CD4-positive, alpha-beta T cell (primary cell): ENCODE results near the gene CD96. TPM values are rescaled to one million over a fixed set of nuclear protein-coding genes. Genes with fewer than 3 reads are reported as not detected.

Experiments
- ATAC-seq: fragments of 200-7000 bp; cut with Tn5 transposase; one replicate; pipeline ENCODE4 v1.10.0; 2022; ENCODE audit warnings: mild to moderate bottlenecking; ENCODE audit not compliant: poor library complexity
- CTCF ChIA-PET: fragments of 350-600 bp; sonication (Branson Sonifier 250); formaldehyde crosslinking; loops from one replicate; lab custom pipeline; 2021; ENCODE audit warnings: antibody characterized with exemption, inconsistent platforms; lab: Charles Lee
- POLR2A ChIA-PET: fragments of 350-600 bp; sonication (Branson Sonifier 250); formaldehyde crosslinking; loops from one replicate; lab custom pipeline; 2021; ENCODE audit warnings: antibody characterized with exemption, inconsistent platforms; lab: Charles Lee
- DNase-seq, 14 experiments: peaks; one replicate each; pipeline ENCODE4 v3.0.0-alpha.2; 2013 to 2020; ENCODE audit warnings: mixed read lengths in 2 of 14
- H3K27ac ChIP-seq, 2 donors: one replicate each; pipeline versions ENCODE4 v1.5.1 to v1.7.0; 2013; ENCODE audit warnings: low read length in 2 of 2, low read depth in 1 of 2, mild to moderate bottlenecking in 1 of 2
- H3K27me3 ChIP-seq, 2 experiments: 1 replicate in 1 of 2; 2 replicates in 1 of 2; pipeline versions ENCODE4 v1.6.1 to v1.7.0; 2013; ENCODE audit warnings: low read length in 2 of 2, control low read depth in 1 of 2, mild to moderate bottlenecking in 1 of 2, moderate library complexity in 1 of 2; ENCODE audit not compliant: insufficient read depth in 2 of 2, control insufficient read depth in 1 of 2
- H3K36me3 ChIP-seq: one replicate; pipeline ENCODE4 v1.6.1; 2013; ENCODE audit warnings: low read length, control low read depth; ENCODE audit not compliant: insufficient read depth
- H3K4me1 ChIP-seq: one replicate; pipeline ENCODE4 v1.6.1; 2013; ENCODE audit warnings: low read length, control low read depth; ENCODE audit not compliant: insufficient read depth
- H3K4me3 ChIP-seq: one replicate; pipeline ENCODE4 v1.5.1; 2013; ENCODE audit warnings: mild to moderate bottlenecking, low read length, moderate library complexity
- H3K9me3 ChIP-seq, 2 experiments: 1 replicate in 1 of 2; 2 replicates in 1 of 2; pipeline versions ENCODE4 v1.6.1 to v1.7.0; 2013; ENCODE audit warnings: low read length in 2 of 2, mild to moderate bottlenecking in 2 of 2, control low read depth in 1 of 2, moderate library complexity in 1 of 2; ENCODE audit not compliant: control insufficient read depth in 1 of 2, insufficient read depth in 1 of 2
- H3K27ac Mint-ChIP-seq: one replicate; pipeline ENCODE4 v1.8.0; 2020; ENCODE audit warnings: mixed read lengths
- H3K27me3 Mint-ChIP-seq: one replicate; pipeline ENCODE4 v1.8.0; 2021; ENCODE audit warnings: mixed read lengths
- H3K36me3 Mint-ChIP-seq: one replicate; pipeline ENCODE4 v1.8.0; 2021; ENCODE audit warnings: low read depth, mixed read lengths
- H3K4me1 Mint-ChIP-seq: one replicate; pipeline ENCODE4 v1.8.0; 2021; ENCODE audit warnings: low read depth, mixed read lengths
- H3K4me3 Mint-ChIP-seq: one replicate; pipeline ENCODE4 v1.8.0; 2020; ENCODE audit warnings: mild to moderate bottlenecking, mixed read lengths
- H3K9me3 Mint-ChIP-seq: one replicate; pipeline ENCODE4 v1.8.0; 2020; ENCODE audit warnings: mixed read lengths
- CTCF ChIP-seq: fragments of 200-600 bp; IDR thresholded peaks from one replicate; pipeline ENCODE4 v1.8.0; 2022; ENCODE audit warnings: antibody characterized with exemption, mild to moderate bottlenecking
- intact Hi-C, 2 experiments: fragments of 100-400 bp; cut with DNase I in 1 of 2; cut with micrococcal nuclease in 1 of 2; formaldehyde crosslinking; loops; one replicate each; pipeline versions ENCODE4 v1.15.1 to v1.9.0; 2023 to 2025; cut with DNase I, micrococcal nuclease
- total RNA-seq, 174 experiments: library from RNA in 2 of 174; stranded (reverse) in 2 of 174; gene quantifications; one replicate each; pipeline ENCODE4 v1.2.3 and lab custom pipeline; 2021 to 2026

CD96 gene
- total RNA-seq, 2 experiments from 2014 or later, result 194 to 205 TPM

DNA sequence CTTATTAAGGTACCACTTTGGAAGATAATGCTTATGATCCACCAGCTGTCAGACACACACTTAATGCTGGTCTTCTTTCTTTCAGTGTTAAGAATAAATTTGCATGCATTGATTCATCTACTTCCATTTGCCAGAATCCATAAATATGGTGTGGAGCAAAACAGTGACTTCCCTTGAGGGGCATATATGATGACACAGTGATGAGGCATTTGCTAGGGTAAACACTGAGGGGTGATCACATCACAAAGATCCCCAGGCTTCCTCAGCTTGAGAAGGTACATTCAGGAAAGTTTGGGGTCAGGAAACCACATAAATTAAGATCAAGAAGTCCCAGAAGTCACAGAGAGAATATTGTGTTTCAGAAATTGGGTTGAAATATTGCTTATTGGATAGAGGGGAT, 63.0 kb downstream of the CD96 start:
- Histone ChIP-seq H3K36me3 (peaks cover 68% of the 10 kb centered on the region), H3K27ac (no peak overlapping the region), H3K9me3 (no peaks in the 10 kb centered on the region), H3K4me1 (peaks cover 12% of the 10 kb centered on the region), H3K4me3 (no peak overlapping the region), H3K27me3 (no peaks in the 10 kb centered on the region)
- ATAC-seq (no peak), DNase-seq (peak in 1 of 14 experiments; percentile 18)
- intact Hi-C loops, result loop anchor here in 1 of 2 experiments (5.0 kb wide), 1 partner anchor 58 kb away; no protein-coding TSS in a partner anchor
- Mint-ChIP-seq H3K4me1 (peaks cover 61% of the 10 kb centered on the region), H3K27ac (peak overlapping the region; percentile 21), H3K36me3 (peaks cover 83% of the 10 kb centered on the region), H3K27me3 (no peaks in the 10 kb centered on the region), H3K9me3 (no peaks in the 10 kb centered on the region), H3K4me3 (no peak overlapping the region)
- ChIA-PET CTCF (interaction anchor here (4.6 kb wide), 1 partner anchor 12 kb away, joined by 25 read pairs; no protein-coding TSS in a partner anchor), POLR2A (interaction anchor here (0.7 kb wide), 1 partner anchor 374 kb away, joined by 3 read pairs; the partner anchor contains the start of gene ABHD10)
- TF ChIP-seq CTCF, result no peak

DNA sequence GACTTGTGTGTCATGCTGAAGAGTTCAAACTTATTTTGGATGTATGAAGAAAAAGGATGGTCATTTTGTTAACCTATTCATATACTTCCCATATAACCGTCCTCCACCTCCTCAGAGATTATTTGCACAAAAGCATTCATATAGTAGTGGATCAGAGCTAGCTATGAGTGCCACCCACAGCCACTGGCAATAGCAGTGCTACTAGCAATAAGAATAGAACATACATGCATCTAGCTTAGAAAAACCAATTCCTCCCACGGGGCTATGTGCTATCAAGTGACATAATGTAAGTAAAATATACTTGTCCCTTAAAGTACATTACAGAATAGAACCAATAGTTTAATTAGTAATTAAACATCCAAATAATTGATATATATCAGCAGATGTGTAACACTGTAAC, 63.5 kb downstream of the CD96 start:
- intact Hi-C loops, result loop anchor here in 1 of 2 experiments (5.0 kb wide), 1 partner anchor 58 kb away; no protein-coding TSS in a partner anchor
- no peak for ATAC-seq
- DNase-seq, result no peak
- peak overlapping the region; percentile 21 for H3K27ac Mint-ChIP-seq
- Histone ChIP-seq H3K36me3 (peaks cover 63% of the 10 kb centered on the region), H3K27me3 (no peaks in the 10 kb centered on the region), H3K9me3 (no peaks in the 10 kb centered on the region), H3K27ac (no peak overlapping the region), H3K4me3 (no peak overlapping the region), H3K4me1 (peaks cover 14% of the 10 kb centered on the region)
- CTCF ChIA-PET, result interaction anchor here (4.6 kb wide), 1 partner anchor 11 kb away, joined by 25 read pairs; no protein-coding TSS in a partner anchor
- no peaks in the 10 kb centered on the region for H3K27me3 Mint-ChIP-seq
- H3K9me3 Mint-ChIP-seq, result no peaks in the 10 kb centered on the region
- TF ChIP-seq CTCF, result no peak
- peaks cover 61% of the 10 kb centered on the region for H3K4me1 Mint-ChIP-seq
- peaks cover 83% of the 10 kb centered on the region for H3K36me3 Mint-ChIP-seq
- POLR2A ChIA-PET, result no interaction called here
- H3K4me3 Mint-ChIP-seq, result no peak overlapping the region

- H3K4me3 ChIP-seq, result no peak overlapping the region
- DNase-seq (no peak), ATAC-seq (no peak)
- H3K9me3 ChIP-seq, result no peaks in the 10 kb centered on the region
- Mint-ChIP-seq H3K27ac (peak overlapping the region; percentile 88), H3K4me3 (no peak overlapping the region), H3K9me3 (no peaks in the 10 kb centered on the region), H3K27me3 (no peaks in the 10 kb centered on the region), H3K36me3 (peaks cover 83% of the 10 kb centered on the region), H3K4me1 (peaks cover 75% of the 10 kb centered on the region)
- CTCF ChIA-PET, result interaction anchor here (1.4 to 2.0 kb wide), 2 partner anchors 9 to 68 kb away, joined by 3 to 7 read pairs; no protein-coding TSS in a partner anchor
- H3K36me3 ChIP-seq, result peaks cover 54% of the 10 kb centered on the region
- no peak overlapping the region for H3K27ac ChIP-seq
- peaks cover 27% of the 10 kb centered on the region for H3K4me1 ChIP-seq
- TF ChIP-seq CTCF, result no peak
- H3K27me3 ChIP-seq, result no peaks in the 10 kb centered on the region
- POLR2A ChIA-PET, result no interaction called here
- intact Hi-C loops, result loop anchor here in 1 of 2 experiments (5.0 kb wide), 1 partner anchor 60 kb away; no protein-coding TSS in a partner anchor
These were observed 65.4 kb downstream of the CD96 start for GRCh38 chr3:111607240-111607920.
